Lower leg skin (tissue), 3 donors: ENCODE data around the gene LMOD1.

Source experiments
- CTCF ChIP-seq, 3 donors: fragments of 450-650 bp; IDR thresholded peaks; one replicate each; pipeline ENCODE4 v1.5.1; 2016; ENCODE audit warnings: antibody characterized with exemption in 3 of 3, mild to moderate bottlenecking in 3 of 3, moderate library complexity in 2 of 3
- POLR2A ChIP-seq, 2 donors: fragments of 450-650 bp; IDR thresholded peaks; one replicate each; pipeline ENCODE4 v1.6.1; 2016 to 2017; ENCODE audit warnings: antibody characterized with exemption in 2 of 2, mild to moderate bottlenecking in 1 of 2, moderate library complexity in 1 of 2

- TF ChIP-seq CTCF (IDR thresholded peaks at IDR 0.05) (no peak), POLR2A (IDR thresholded peaks at IDR 0.05) (no peak)
These were observed 1.3 kb upstream of the LMOD1 start for GRCh38 chr1:201947697-201948008.
